HFFc6 (cell line): Measurements from ENCODE around the gene OR5B12. TPM values are rescaled to one million over a fixed set of nuclear protein-coding genes. Genes with fewer than 3 reads are reported as not detected.

Experiments
- DNase-seq: peaks from one replicate; pipeline ENCODE4 v3.0.0-alpha.2; 2018
- H3K27ac Mint-ChIP-seq: 2 replicates; pipeline ENCODE4 v1.8.0; 2020; ENCODE audit warnings: mild to moderate bottlenecking, mixed read lengths
- H3K27me3 Mint-ChIP-seq: 2 replicates; pipeline ENCODE4 v1.8.0; 2021; ENCODE audit warnings: mild to moderate bottlenecking, moderate library complexity, mixed read lengths; ENCODE audit not compliant: insufficient read depth
- H3K36me3 Mint-ChIP-seq: 2 replicates; pipeline ENCODE4 v1.8.0; 2021; ENCODE audit warnings: low read depth, mixed read lengths
- H3K4me1 Mint-ChIP-seq: 2 replicates; pipeline ENCODE4 v1.8.0; 2020; ENCODE audit warnings: low read depth, mixed read lengths
- H3K4me3 Mint-ChIP-seq: 2 replicates; pipeline ENCODE4 v1.8.0; 2020; ENCODE audit warnings: mild to moderate bottlenecking, moderate library complexity, mixed read lengths
- H3K9me3 Mint-ChIP-seq: 2 replicates; pipeline ENCODE4 v1.8.0; 2020; ENCODE audit warnings: mild to moderate bottlenecking, mixed read lengths
- total RNA-seq, 6 experiments: library from RNA; stranded (reverse); fragmentation: NEBNext Ultra II Directional; extraction: Animal tissue kit (Norgen Biotek cat#: 25700); gene quantifications; 2 replicates in 1 of 6; 3 replicates in 5 of 6; pipeline ENCODE4 v1.2.3, GENCODE V29; 2021
- TF ChIP-seq, protein P1 (sequence below): fragments of 200-600 bp; sonication (generic); IDR thresholded peaks from 2 replicates; pipeline ENCODE4 v1.5.0; 2021; ENCODE audit warnings: antibody characterized with exemption, mild to moderate bottlenecking

The OR5B12 gene
- total RNA-seq, 6 experiments from 2014 or later: not detected

DNA sequence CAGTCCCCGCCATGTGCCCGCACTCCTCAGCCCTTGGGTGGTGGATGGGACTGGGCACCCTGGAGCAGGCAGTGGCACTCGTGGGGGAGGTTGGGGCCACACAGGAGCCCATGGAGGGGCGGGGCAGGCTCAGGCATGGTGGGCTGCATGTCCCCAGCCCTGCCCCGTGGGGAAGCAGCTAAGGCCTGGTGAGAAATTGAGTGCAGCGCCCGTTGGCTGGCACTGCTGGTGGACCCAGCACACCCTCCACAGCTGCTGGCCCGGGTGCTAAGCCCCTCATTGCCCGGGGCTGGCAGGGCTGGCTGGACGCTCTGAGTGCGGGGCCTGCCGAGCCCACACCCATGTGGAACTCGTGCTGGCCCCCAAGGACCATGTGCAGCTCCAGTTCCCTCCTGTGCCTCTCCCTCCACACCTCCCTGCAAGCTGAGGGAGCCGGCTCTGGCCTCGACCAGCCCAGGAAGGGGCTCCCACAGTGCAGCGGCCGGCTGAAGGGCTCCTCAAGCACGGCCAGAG is 51.4 kb downstream of the OR5B12 start:
- DNase-seq: no peak
- H3K4me1 Mint-ChIP-seq: peaks cover 63% of the 10 kb centered on the region
- no peak overlapping the region for H3K4me3 Mint-ChIP-seq
- peaks cover 15% of the 10 kb centered on the region for H3K9me3 Mint-ChIP-seq
- no peak overlapping the region for H3K27ac Mint-ChIP-seq
- H3K36me3 Mint-ChIP-seq: peaks cover 20% of the 10 kb centered on the region
- TF ChIP-seq, protein P1, sequence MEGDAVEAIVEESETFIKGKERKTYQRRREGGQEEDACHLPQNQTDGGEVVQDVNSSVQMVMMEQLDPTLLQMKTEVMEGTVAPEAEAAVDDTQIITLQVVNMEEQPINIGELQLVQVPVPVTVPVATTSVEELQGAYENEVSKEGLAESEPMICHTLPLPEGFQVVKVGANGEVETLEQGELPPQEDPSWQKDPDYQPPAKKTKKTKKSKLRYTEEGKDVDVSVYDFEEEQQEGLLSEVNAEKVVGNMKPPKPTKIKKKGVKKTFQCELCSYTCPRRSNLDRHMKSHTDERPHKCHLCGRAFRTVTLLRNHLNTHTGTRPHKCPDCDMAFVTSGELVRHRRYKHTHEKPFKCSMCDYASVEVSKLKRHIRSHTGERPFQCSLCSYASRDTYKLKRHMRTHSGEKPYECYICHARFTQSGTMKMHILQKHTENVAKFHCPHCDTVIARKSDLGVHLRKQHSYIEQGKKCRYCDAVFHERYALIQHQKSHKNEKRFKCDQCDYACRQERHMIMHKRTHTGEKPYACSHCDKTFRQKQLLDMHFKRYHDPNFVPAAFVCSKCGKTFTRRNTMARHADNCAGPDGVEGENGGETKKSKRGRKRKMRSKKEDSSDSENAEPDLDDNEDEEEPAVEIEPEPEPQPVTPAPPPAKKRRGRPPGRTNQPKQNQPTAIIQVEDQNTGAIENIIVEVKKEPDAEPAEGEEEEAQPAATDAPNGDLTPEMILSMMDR: no peak
- H3K27me3 Mint-ChIP-seq: no peaks in the 10 kb centered on the region; the same call in 1 of the 2 replicates

Other genes starting within 250 kb of the OR5B12 start
- gene OR1S2, start 238.1 kb downstream of the OR5B12 start, total RNA-seq: not detected
- not detected for gene OR1S1, start 229.5 kb downstream of the OR5B12 start, total RNA-seq
- not detected for gene OR10Q1, start 213.3 kb downstream of the OR5B12 start, total RNA-seq
- gene OR10W1, start 174.0 kb downstream of the OR5B12 start, total RNA-seq: not detected
- gene OR5B17, start 83.2 kb downstream of the OR5B12 start, total RNA-seq: not detected
- not detected for gene OR5B3, start 35.4 kb downstream of the OR5B12 start, total RNA-seq
- not detected for gene OR5B2, start 14.1 kb downstream of the OR5B12 start, total RNA-seq
- gene OR5B21, start 65.9 kb upstream of the OR5B12 start, total RNA-seq: under 1 TPM in 1 of 6 experiments, not detected in 5; 0.31 TPM
- gene LPXN, start 133.6 kb upstream of the OR5B12 start, total RNA-seq: 100 to 1,000 TPM in 4 of 6 experiments, 10 to 100 TPM in 2; 51.0 to 154 (median 119) TPM
- gene ZFP91, start 136.8 kb upstream of the OR5B12 start, total RNA-seq: 10 to 100 TPM; 51.9 to 69.1 (median 59.4) TPM
- 1 to 10 TPM in 4 of 6 experiments, under 1 TPM in 2; 0.91 to 1.7 (median 1.2) TPM for gene CNTF, start 180.4 kb upstream of the OR5B12 start, total RNA-seq